GM21526 (cell line): Measurements from ENCODE around the gene GPR139.

Source experiments
- ATAC-seq: cut with Tn5 transposase; IDR thresholded peaks from one replicate; pipeline ENCODE4 v1.9.1; 2021; ENCODE audit warnings: moderate library complexity; ENCODE audit not compliant: unreplicated experiment, low FRiP score

The GPR139 gene

DNA sequence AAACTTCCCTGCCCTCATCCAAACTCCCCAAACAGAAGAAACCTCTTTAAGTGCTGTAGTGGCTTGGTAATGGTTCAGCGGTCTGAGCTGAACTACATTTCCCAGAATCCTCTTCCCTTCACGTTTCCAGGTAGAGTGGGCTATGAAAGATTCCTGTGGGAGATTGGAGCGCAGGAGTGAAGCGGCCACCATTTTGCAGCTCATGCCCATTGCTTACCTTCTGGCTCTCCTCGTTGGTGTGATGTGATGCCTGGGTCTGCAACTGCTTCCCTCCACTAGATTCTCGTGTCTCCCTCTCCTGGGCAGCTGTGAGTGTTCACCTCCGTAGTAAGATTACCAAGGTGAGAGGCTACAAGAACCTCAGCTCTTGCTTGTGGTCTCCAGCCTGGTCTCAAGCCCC, 82.1 kb downstream of the GPR139 start:
- ATAC-seq: no peak

DNA sequence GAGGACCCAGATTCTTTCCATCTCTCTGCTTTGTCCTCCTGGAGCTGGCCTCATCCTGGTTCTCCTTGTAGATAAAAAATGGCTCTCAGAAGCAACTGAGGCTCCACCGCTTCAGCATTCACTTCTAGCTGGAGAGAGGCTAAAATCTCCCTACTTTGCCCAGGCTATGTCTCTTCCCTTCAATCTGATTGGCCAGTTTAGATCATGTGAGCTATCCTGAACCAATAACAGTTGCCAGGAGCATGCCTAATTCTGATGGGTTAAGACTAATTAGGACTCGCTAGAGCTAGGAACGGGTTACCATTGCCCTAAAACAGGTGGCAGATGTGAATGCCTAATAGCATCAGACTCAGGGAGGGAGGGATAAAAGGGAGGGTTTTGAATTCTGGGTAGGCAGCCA, 89.6 kb downstream of the GPR139 start:
- ATAC-seq: no peak
